HG02759 (cell line): ENCODE data around the gene SETBP1.

Source experiments
- ATAC-seq: cut with Tn5 transposase; IDR thresholded peaks from one replicate; pipeline ENCODE4 v1.9.1; 2021; ENCODE audit warnings: mild to moderate bottlenecking, moderate library complexity; ENCODE audit not compliant: unreplicated experiment

The SETBP1 gene

DNA sequence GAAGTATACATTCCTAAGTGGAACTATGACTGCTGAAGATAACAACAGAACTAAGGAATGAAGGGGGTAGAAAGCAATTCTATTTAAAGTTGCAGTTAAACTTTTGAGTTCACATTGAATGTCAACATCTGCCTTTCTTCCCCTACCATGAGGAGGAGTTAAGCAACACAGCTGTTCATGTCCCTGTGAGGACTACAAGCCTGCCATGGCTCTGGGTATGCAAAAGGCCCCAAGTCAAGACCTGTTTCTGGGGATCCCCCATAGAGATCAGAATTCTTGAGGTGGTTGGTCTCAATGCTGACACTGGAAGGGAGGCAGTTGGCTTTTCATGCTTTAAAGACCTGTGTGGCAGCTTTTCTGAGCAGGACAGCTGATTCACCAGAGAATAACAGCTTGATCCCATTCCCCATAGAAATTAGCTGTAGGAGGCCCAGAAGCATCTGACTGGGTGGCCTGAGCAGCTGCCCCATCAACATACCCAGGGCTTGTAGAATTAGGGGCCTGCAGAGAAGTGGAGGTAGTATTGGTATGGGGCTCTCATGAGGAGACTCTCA is 131.0 kb downstream of the SETBP1 start:
- ATAC-seq, result no peak

DNA sequence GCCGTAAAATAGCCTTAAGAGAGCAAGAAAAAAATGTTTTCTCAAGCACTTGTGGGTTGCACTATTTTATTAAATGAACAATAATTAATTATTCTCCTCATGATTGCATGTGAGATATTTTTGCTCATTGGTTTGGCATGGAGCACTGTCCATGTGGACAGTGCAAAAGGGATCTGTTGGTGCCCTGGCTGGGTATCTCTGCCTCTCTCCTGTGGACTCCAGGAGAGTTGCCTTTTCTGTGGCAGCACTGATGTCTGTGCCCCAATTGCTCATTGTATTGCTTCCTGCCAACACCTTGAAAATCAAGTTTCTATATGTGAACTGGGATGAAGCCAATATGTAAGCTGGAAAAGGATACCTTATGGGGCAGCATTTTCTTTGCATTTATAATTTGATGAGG is 131.7 kb downstream of the SETBP1 start:
- ATAC-seq, result no peak

DNA sequence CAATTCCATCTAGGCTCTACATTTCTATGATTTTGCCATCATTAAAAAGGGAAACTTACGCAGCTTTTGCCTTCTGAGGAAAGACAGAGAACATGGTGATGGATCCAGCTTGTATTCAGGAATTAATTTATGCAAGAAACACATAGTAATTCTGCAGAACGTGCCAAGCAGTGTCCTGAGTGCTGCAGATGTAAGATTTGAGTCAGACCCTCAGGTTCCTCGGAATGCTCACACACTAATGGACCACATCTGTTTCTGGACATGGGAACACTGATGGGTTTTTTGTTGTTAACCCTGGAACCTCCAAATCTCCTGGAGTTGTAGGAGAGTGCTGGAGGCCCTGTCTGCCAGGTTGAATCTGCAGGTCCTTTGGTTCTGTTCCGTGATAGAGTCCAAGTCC is 132.9 kb downstream of the SETBP1 start:
- no peak for ATAC-seq

DNA sequence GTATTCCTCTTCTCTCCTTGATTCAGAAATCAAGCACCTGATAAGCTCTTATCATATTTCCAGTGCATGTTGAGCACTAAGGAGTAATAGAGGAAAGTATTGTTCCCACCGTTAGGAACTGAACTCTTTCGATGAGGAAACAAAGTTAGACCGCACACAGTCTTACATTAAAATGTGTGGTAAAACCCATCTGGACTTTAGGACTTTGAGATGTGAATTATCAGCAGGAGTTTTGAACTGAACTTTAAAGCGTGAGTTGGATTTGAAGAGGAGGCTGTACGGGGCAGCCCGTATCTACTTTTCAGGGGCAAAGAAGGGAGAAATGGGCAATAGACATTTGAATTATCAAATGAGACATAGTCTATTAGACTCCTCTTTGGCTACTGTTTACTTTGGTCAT is 134.4 kb downstream of the SETBP1 start:
- ATAC-seq, result no peak

DNA sequence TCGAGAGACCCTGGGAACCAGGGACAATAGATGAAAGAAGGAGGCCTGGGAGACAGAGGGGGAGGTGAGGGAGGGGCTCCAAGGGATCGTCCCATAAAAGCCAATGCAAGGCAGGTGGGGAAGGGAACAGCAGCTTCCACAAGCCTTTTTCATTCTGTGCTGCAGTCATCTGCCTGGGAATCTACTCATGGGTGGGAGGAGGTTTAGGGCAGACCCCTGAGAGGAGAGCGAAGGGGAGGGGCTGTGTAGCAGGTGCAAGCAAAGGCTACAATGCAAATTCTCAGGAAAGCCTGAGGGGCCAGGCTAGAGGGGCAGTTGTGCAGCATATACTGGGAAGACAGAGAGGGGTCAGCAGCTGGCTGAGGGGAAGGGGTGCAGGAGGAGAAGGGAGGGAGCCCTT is 135.4 kb downstream of the SETBP1 start:
- ATAC-seq, result no peak

DNA sequence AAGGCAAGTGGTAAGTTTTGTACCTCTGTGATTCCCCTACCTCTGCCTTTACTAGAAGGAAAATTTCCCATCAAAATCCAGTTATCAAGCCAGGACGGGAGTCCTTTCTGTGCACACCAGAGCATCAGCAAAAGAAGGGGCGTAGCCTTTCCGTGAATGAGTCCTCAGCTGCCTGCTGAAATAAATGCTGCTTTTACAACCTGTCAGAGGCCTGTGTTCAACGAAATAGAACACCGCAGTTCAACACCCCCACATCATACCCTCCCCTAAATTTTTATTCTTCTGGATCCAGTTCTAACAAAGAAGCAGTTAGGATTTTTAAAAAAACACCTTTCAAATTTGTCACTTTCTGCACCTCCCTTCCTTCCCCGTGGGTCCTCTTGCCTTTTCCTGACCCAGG is 135.8 kb downstream of the SETBP1 start:
- ATAC-seq, result no peak

DNA sequence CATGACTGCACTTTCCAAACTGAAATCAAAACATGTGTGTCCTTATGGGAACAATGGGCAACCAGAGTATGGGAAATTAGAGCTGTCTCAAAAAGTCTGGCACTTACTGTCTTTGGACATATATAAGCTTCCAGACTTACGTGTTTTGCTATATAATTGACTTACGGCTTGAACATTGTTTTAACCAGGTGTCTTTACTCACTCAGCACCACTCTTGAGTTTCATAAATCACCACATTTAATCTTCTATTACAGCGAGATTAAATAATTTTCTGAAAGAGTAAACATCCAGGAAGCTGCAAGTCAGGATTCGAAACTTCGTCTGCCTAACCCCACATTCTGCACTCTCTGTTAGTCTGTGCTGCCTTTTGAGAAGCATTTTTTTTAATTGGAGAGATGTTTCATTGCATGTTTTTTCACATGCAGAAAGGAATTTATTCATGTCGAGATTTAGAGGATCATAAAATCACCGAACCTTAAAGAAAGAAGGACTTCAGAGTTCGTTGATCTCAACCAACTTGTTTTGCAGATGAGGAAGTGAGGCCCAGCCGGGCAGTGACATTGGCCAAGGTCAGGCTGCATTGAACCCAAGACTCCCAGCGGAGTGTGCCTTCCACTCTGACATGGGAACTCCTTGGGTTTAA is 137.3 kb downstream of the SETBP1 start:
- ATAC-seq, result no peak

DNA sequence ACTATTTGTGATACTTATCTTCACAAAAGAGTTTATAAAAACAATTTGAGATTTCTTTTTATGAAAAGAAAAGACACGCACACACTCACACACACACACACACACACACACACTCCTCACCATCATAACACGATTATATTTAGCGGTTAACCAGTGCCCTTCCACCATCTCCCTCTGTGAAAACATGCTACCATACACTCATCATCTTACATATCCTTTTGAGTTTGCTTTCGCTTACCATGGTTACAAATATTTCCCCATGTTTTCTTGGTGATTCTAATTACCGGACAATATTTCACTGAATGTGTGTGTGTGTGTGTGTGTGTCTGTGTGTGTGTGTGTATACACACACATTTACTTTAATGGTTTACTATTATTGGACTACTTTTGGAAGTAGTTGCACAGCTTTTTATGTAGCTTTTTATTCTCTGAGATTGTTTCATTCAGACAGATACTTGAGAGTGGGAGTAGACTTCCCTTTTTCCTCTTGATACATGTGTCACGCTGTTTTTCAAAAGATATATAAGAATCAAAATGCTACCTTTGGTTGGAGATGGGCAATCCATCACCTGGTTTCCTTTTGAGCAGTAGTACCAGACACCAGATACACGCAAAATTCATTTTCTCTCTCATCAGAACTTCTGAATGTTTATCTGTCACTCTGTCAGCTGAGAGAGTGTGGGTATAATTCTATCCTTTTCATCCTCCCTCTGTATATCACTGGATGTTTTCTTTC is 138.1 kb downstream of the SETBP1 start:
- no peak for ATAC-seq

DNA sequence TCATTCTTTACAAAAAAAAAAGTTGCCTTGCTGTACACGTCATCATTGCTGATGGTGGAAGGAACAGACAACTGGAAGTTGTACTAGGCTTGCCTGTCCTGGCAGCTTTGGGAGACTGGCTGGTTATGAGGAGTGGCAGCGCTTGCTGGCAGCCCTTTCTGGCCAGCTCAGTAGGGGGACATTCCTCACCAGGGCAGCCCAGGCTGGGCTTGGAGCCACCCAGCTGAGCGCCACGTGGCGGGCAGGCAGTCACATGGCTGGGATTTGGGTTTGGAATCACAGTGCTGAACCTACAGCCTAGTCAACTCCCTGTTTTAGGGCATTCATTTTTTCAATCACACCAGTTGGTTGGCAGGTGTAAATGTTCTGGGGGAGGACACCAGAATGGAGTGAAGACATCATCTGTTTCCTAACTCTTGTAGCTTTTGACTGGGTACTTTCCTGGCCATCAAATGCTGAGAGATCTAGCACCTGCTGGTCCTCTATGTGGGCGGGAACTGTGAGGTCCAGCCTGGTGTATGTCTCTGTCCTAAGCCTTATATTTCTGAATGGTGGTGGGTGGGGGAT is 139.3 kb downstream of the SETBP1 start:
- no peak for ATAC-seq

DNA sequence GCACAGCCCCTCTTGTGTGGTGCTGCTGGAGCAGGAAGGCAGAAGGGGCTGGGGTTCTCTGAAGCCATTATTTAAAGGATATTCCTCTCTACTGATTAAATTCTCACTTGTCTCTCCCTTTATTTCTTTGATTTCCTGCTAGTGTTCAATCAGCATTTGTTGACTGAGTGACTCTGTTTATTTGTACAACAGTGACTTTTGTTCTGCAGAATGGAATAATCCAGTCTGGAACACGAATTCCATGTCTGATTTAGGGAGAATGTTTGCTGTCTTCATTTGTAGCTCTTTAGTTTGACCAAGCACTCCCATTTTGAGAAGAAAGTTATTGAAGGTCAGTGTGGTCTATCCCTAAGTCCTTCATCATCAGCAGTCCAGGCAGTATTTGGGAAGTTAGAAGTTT is 141.2 kb downstream of the SETBP1 start:
- no peak for ATAC-seq

DNA sequence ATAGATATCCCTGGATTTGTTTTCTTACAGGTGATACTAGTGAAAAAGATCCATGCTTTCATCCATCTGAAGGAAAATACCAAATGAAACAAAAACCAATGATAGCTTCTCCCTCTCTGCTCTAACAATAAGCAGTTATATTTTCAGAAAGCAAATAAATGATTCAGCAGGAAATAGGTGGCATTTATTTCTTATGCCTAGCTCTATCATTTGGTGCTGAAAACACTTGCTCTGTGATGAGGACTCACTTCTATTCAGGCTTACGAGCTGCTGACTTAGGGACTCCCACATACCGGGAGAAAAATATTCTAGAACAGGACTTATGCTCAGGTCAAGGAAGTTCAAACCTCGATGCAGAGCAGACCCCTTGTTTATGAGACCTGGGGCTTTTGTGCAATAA is 142.6 kb downstream of the SETBP1 start:
- no peak for ATAC-seq

DNA sequence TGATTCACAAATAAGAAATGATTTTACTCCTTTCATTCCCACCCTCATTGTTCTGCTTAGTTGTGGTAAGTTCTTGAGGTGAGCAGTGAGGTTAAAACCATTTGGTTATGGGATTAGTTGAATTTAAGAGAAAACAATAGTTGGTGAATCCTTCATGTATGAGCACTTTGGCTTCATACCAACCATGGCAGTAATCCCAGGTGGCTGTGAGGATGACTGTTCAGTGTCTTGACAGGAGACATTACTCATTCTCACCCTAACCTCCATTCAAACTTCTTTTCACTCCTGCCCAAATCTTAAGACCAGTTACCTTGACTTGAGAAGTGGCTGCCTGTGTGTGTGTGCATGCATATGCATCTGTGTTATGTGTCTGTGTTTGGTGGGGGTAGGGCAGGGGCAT is 143.1 kb downstream of the SETBP1 start:
- ATAC-seq, result no peak

DNA sequence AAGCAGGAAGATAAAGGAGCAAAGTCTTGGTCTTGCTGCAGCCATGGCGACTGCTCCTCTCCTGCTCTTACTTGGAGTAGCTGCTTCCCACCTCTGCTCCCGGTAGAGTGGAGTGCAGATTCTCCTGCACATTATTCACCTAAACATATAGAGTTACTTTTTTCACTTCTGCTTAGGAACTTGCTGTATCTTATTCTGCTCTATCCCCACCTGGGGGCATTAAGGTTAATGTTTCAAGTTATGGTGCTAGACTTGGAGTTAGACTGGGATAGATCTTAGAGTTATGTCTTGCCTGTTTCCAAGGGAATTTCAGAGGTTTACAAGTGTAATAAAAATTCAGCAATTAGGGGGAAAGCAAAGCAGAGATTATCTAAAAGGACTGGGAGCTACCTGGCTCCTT is 144.2 kb downstream of the SETBP1 start:
- ATAC-seq, result no peak

DNA sequence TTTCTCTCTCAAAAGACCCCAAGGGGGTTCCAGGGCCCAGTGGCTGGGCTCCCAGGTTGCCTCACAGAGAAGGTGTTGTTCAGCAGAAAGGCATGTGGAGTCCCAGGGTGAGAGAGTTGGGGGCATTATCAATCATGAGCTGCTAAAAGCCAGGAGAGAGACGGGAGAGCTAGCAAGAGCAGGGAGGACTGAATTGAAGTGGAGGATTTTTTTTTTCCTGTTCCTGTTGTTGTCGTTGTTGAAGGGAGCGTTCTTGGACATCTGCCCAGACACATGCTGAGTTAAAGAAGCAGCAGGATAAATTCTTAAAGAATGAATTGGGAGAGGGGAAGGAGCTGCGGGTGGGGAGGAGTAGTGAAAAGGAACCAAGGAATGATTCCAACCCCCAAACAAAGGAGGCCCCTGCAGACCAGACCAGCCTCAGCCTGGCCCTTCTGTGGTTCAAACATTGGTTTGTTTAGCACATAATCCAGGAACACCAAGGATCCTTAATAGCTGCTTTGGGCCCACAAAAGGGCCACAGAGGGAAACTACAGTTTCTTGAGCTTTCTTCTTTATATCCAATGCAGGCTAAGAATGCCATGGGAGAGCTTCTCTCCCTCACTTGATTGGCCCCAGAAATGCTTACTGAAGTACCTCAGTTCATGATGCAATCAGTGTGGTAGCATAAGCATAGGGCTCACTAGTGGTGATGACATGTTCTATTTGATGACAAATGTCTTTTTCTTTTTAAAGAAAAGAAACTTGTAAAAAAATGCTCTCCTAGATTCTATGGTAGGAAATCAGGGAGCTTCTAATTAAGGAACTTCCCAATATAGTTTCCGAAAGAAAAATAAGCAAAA is 146.0 kb downstream of the SETBP1 start:
- no peak for ATAC-seq

DNA sequence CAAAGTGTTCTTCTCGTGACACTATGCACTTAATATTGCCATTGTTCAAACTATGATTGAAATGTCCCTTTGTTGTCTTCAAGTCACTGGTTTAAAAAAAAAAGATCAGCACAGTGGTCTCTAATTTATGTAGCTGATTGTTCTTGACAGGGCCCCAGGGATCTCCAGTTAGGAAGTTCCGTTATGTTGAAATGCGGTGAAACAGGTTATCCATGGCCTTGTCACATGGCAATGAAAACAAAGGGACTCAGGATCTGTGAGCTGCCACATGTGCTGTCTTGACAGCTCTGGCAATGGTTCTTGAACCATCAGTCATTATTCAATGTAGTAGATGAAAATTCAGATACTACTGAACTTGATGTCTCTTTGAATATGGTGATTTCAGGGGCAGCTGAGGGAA is 147.4 kb downstream of the SETBP1 start:
- ATAC-seq, result no peak

DNA sequence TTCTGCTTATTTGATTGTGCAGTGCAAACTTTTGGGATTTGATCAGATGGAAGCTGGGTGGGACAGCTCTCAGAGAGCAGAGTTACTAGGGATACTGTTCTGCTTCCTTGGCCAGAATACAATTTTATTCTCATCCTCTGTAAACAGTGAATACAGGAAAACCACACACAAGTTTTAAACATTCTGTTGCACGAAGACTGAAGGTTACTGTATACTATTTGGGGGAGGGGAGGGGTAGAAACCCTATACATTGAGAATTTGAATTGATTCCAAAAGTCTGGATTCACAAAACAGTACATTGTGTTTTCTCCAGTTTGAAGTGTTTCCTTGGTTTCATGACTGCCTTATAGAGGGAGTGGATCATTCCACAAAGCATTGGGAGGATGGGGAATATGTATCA is 149.9 kb downstream of the SETBP1 start:
- no peak for ATAC-seq

DNA sequence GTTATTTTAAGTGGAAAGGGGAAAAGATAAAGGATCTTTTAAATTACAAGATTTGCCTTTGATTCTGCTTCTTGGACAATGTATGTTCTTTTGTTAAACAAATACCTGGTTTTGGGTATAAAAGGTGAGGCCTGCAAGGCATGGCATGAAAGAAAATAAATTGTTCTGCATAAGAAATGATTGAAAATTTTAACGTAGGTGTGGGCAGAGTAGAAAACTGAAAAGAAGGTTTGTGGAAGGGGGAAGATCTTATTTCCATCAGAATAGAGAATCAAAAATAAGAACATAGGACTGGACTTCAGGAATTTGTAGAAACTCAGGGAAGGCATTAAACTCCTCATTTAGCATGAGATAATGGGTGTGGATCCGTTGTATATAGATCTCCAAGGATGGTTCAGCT is 153.1 kb downstream of the SETBP1 start:
- no peak for ATAC-seq

DNA sequence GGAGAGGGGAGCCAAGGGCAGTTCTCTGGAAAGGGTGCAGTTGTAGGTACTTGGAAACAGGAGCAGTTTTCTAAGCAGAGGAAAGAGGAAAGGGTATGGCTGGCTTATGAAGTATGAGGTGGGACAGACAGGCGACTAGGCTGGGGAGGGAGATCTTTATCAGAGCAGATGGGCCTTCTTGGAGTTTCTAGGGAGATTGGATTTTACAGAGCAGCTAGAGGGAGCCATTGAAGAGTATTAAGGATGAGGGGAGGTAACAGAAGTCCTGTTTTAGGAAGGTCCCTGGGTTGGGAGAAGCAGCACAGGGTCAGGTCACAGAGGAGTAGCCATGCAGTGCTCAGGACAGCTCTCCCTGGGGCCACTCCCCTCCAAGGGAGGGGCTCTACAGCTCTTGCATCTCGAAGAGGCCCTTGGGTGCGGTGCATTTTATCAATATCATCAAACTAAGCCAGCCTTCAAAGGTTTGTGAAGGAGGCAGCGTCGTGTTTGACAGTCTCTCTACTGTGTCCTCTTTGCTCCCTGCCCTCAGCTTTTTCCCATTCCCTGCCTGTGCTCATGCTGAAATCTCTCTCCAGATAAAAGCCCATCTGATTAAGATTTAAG is 154.3 kb downstream of the SETBP1 start:
- no peak for ATAC-seq

DNA sequence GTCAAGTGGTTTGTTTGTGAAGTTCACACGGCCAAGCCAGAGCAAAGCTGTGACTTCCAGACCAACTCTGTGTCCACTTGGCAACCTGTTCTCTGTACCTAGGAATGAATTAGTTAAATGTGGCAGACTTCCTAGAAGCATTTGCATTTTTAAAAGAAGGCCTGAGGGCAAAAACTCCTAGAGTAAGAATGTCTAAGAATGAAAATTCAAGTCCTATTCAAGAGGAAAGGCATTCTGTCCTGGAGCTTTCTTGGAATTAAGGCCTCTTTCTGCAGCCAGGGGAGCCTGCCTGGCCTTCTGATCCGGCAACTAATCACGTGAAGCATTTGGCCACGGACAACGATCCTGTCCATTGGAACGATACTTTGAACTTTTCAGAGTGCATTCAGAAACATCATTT is 155.0 kb downstream of the SETBP1 start:
- no peak for ATAC-seq

DNA sequence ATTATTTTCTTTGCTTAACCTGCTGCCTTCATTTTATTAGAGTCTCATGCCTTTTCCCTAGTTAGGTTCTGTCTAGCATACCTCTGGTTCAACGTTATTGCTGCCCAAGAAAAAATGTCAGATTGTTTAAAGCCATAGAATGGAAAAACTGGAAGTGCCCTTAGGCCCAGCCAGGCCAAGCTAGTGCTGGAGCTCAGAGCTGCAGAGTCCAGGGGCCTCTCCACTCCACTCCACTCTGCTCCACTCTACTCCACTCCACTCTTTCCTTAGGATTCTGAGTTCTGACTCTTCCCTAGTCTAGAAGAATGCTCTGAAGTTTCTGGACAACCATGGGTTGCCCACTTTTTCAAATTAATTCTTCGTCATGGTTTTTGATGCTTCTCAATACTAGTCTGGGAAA is 155.6 kb downstream of the SETBP1 start:
- ATAC-seq, result no peak
